CD4-positive, alpha-beta T cell treated with Interleukin-1 beta for 1 hour (primary cell): Measurements from ENCODE around the gene STOX2.
"Not testable (repeated sequence)": the region's sequence is repeated elsewhere in the genome, so short reads cannot be mapped to it uniquely, and the experiment has no call there.

ENCODE experiments used
- DNase-seq, 2 donors: peaks; one replicate each; pipeline ENCODE4 v3.0.0-alpha.2; 2020 to 2022

STOX2 gene

GRCh38 chr4:184028561-184029374, 123.7 kb downstream of the STOX2 start:
- DNase-seq: peak in 1 of 2 donors; percentile 7

GRCh38 chr4:184030036-184030435, 124.9 kb downstream of the STOX2 start:
- no peak for DNase-seq

DNA sequence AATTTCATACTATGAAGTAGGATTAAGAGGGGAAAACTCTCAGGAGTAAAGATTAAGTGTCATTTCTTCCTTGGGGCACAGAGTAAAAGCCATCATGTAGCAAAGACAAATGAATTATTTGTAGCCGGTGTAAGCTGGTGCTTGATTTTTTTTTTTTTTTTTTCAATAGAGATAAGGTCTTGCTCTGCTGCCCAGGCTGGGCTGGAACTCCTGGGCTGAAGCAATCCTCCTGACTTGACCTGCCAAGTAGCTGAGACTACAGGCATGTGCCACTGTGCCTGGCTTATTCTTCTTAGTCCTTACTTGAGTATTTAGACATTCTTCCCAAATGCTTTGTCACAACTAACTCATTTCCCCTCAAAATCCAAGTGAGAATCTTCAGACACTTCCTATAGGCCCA, 125.7 kb downstream of the STOX2 start:
- DNase-seq: no peak

DNA sequence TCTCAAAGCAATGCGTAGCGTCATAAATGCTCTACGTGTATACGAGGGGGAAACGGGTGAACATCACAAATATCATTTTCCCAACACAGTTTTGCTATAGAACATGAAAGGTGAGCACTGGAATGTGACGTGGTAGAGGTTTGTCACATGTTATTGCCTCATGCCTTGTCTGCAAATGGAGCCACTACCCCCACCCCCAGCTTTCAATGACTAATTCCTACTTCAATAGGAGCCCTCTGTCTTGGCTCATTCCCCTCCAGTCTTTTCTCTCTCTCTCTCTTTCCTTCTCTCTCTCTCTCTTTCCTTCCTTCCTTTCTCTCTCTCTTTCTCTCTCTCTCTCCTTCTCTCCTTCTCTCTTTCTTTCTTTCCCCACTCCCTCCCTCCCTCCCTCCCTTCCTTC, 127.0 kb downstream of the STOX2 start:
- DNase-seq: no peak

DNA sequence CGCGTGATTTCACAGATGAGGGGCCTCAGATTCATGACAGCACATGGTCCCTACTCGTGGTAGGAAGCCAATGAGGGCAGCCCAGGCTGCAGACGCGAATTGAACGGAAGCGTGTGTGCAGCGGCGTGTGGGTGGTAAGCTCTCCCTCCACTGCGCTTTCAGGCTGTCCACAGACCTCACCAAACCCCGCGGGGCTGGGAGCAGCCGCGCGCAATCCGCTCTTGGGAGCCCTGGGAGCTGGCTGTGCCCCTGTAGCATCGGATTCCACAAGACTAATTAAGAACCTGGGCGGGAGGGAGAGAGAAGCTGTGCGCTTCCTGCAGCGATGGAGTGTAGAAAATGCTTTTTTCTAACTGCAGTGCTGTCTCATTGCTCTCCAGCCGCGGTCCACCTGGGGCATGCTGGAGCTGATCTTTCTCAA, 134.9 kb downstream of the STOX2 start:
- no peak for DNase-seq

DNA sequence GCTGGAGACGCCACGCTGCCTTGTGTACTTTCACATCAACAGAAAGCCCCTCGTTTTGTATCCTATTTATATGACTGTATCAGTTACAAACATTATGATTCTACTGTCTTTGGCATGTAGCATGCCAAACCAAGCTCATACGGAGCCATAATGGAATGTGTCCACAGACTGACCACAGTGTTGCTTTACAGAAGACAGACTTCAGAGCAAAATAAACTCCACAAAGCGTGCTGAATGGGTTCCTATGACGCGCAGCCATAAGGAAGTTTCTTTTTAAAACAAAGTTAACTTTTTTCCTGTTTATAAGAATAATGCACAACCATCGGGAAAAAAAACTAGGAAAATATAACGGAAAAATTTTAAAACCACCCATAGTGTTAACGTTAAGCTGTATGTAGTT, 136.0 kb downstream of the STOX2 start:
- no peak for DNase-seq

GRCh38 chr4:184046148-184046547, 141.0 kb downstream of the STOX2 start:
- DNase-seq: no peak

- not testable (repeated sequence) for DNase-seq
Measured at GRCh38 chr4:184051262-184051661, 146.2 kb downstream of the STOX2 start.

- DNase-seq: no peak
Measured at GRCh38 chr4:184052616-184053015, 147.5 kb downstream of the STOX2 start.

- no peak for DNase-seq
Measured at GRCh38 chr4:184053434-184053833, 148.3 kb downstream of the STOX2 start.

GRCh38 chr4:184056877-184057276, 151.8 kb downstream of the STOX2 start:
- DNase-seq: no peak

GRCh38 chr4:184058026-184058425, 152.9 kb downstream of the STOX2 start:
- DNase-seq: no peak

DNA sequence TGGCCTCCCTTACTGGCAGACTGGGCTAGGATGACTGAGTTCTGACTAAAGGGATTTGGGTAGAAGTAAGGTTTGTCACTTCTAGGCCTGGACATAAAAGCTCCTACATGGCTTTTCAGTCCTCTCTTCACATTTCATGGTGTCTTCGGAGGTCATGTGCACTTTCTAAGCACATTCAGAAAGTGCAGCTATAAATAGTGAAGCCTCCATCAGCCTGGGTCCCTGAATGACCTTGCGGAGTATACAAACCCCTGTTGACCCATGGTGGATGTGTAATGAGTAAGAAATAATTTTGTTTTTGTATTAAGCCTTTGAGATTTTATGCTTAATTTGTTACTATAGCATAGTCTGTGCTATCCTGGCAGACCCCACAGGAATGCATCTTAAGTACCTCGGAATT, 154.0 kb downstream of the STOX2 start:
- no peak for DNase-seq

DNA sequence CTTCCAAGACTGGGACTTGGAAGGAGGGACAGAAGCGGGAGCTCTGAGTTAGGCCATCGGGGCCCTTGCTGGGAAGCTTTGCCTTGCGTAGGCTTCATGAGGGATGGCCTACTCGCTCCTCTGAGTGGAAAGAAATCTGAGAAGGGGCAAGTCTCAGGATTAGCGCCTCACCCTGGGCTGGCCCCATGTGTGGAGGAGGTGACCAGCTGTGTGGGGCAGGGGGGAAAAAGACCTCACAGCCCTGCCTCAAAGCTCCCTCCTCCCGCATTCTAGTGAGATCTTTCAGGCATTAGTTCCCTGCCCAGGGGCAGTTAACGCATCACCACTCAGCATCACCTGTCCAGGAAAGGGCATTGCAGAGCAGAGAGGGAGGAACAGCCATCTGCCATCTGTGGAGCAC, 156.5 kb downstream of the STOX2 start:
- DNase-seq: no peak

GRCh38 chr4:184062769-184063168, 157.7 kb downstream of the STOX2 start:
- DNase-seq: no peak

DNA sequence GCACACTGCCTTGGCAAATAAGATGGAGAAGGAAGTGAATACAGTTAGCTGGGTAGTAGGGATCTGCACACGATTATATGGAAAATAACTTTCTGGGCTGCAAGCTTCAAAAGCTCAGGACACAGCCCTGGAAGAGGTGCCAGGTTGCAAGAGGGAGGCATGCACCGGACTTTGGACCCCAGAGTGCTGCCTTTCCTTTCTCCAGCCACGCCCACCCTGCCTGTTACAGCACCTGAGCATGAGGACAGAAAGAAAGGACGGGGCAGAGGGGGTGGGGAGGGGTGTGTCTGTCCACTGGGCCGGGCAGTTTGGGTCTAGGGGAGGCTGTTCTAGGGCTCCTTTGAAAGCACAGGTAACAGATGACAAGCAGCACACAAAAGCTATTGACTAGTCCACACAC, 159.8 kb downstream of the STOX2 start:
- no peak for DNase-seq

DNA sequence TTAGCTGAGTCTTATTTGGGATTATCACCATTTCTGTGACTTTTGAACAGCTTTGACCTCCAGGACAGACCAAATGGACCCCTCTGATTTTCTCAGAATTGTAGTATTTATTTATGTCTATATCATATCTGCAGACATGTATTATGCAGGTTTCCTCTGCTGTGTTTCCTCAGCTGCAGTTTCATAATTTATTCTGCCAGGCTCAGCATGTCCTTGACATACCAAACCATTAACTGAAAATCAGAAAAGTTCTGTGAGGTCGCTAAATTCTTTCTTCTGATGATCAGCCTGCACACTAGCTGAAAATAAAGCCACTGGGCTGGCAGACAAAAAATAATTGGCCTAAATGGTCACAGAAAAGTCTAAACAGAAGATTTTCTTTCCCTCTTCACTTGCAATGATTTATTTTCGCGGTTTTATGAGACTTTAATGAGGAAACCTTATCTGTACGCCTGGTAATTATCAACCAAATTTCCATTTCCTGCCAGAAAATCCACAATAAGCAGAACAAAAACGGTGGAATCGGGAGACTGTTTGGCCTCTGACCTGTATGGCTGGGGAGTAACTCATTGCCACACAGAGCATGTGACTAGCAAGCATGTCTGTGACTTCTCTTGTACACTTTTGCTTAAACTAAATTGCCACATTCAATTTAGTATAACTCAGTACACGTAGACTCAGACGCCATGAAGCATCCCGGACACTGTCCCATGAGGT, 161.6 kb downstream of the STOX2 start:
- no peak for DNase-seq

DNA sequence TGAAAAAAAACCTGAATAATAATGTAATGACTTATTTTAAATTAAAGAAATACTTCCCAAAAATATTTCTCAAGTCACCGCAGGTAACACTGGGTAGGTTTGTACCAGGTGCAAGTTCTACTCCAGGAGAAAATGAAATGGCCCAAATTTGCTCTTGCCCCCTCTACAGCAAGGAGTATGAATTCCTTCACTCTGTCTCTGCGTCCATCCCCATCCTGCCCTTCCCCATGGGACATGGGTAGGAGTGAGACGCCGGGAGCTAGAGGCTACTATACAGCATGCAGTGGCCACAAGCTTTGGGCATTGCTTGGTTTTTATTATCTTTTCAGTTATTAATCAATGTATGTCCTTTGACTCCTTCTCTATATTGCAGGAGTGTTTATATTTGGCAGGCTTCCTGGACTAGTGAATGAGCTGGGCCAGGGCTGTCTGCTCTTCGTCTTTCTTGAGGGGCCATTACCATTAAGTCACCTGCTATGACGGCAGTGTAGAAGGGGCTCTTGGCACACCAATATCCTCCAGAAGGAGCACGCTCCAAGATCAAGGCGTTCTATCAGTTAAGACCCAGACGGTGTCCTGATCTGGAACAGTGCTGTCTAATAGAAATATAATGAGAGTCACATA, 162.9 kb downstream of the STOX2 start:
- no peak for DNase-seq
